HG02798 (cell line): ENCODE measurements around the gene TAX1BP3.
A peak's percentile ranks its signal among the peaks of the same experiment; 100 is the strongest.

Experiments
- ATAC-seq: cut with Tn5 transposase; IDR thresholded peaks from one replicate; pipeline ENCODE4 v1.9.1; 2021; ENCODE audit warnings: mild to moderate bottlenecking; ENCODE audit not compliant: unreplicated experiment, poor library complexity

The TAX1BP3 gene

DNA sequence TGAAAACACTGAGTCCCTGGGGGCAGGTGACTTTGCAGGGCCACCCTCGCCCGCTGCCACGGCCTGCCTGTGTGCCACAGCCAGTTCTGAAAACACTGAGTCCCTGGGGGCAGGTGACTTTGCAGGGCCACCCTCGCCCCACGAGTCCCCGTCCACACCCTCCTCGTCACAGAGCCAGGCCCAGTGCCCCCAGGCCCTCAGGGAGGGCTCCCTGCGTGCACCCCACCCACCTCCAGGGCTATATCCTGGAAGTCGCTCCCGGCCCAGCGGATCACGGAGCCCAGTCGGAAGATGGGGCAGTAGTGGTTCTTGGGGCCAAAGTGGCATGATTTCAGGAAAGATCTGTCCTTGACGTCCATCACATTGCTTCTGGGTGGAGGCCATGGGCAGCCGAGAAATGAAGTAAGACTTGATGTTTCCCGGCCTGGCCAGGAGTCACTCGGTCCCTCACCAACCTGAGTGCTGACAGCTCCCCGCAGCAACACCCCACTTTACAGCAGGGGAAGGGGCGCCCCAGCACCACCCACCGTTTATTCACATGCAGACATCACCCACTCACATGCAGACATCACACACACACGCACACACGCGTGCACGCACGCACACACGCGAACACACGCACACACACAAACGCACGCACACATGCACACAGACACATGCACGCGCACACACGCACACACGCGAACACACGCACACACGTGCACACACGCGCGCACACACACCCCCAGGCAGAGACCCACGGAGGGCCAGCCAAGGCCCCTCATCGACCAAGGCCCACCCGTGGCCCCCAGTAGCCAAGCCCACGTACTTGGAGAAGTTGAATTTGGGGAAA is 21.1 kb upstream of the TAX1BP3 start:
- no peak for ATAC-seq

GRCh38 chr17:3688852-3689261 is 20.5 kb upstream of the TAX1BP3 start:
- no peak for ATAC-seq

- no peak for ATAC-seq
Observed at GRCh38 chr17:3688027-3688553, 19.7 kb upstream of the TAX1BP3 start.

- no peak for ATAC-seq
Observed at GRCh38 chr17:3685174-3685573, 16.8 kb upstream of the TAX1BP3 start.

DNA sequence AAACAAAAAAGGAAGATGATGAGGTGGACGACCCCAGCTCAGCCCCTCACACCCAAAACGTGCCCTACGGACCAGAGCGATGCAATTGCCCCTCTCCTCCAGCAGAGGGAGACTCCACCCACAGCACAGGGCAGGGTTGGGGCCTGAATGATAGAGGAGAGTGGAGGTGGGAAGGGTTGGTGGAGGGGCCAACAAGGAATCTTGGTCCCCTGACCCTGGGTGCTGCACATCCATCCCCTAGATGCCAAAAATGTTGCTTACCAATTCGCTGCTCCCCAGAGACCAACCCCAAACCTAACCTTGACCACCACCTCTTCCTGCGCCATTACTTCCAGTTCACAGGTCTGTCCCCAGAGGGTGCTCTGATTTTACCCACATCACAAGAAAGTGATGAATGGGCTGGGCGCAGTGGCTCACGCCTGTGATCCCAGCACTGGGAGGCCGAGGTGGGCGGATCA is 14.7 kb upstream of the TAX1BP3 start:
- peak; percentile 61 for ATAC-seq

DNA sequence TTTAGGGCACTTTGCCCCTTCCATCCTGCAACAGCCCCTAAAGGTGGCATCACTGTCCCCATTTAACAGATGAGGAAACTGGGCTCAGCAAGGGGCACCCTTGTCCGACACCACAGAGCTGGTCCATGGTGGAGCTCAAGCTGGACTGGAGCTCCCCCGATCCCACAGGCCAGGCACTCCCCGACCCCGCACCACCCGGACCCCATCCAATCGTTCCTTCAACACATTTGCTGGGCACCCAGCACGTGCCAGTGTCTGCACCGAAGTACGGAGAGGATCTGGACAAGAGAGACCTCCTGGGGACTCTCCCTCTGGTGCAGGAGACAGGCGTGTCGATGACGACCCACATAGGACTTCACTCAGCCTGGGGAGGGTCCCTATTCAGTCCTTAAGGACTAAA is 13.7 kb upstream of the TAX1BP3 start:
- no peak for ATAC-seq

DNA sequence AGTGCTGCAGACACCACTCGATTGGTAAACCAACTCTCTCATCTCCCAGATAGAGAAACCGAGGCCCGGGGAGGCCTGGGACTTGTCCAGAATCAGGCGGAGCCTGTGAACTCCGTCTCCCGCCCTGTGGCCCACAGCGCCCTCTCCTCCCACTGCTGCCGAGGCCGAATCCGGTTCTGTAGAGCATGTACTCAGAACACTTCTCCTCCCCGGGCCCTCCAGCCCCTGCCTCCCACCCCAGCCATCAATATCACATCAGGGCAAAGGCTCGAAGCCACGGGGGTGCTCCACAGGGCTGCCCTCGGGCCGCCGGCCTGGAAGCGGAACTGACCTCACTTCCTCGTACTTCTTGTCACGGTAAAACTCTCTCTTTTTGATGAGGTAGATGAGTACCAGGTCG is 13.2 kb upstream of the TAX1BP3 start:
- no peak for ATAC-seq

GRCh38 chr17:3681057-3681456 is 12.7 kb upstream of the TAX1BP3 start:
- no peak for ATAC-seq

GRCh38 chr17:3679531-3680126 is 11.3 kb upstream of the TAX1BP3 start:
- ATAC-seq: no peak

GRCh38 chr17:3678821-3679530 is 10.6 kb upstream of the TAX1BP3 start:
- ATAC-seq: no peak

DNA sequence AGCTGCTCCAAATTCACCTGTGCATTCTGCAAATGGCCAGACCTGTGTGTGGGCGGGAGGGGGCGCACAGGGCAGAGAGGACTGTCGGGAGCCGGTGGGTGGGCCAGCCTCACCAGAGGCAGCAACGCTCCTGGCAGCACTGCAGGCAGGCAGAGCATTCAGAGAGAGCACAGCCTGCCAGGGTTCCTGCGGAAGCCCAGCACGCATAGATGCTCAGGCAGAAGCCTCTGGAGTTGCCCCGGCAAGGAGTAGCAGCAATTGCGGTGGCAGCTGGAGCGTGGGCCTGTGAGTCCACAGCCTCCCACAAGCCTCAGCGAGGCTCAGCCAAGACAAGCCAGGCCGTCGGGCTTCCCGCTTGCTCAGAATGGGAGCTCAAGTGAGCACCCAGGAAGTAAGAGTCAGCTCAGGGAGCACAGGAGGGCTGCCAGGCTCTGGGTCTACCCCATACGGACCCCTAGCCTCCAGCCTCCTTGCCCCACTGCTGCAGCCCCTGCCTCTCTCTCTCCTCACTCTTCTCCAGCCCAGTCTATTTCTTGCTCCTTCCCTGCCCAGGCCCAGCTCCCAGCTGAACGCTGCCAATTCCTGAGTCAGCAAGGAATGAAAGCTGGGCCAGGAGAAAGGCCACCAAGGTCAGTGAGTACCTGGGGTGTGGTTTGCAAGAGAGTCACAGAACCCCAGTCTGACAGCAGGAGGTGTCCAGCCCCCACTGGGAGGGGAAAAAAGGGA is 9.9 kb upstream of the TAX1BP3 start:
- ATAC-seq: no peak

GRCh38 chr17:3675886-3676285 is 7.5 kb upstream of the TAX1BP3 start:
- no peak for ATAC-seq

DNA sequence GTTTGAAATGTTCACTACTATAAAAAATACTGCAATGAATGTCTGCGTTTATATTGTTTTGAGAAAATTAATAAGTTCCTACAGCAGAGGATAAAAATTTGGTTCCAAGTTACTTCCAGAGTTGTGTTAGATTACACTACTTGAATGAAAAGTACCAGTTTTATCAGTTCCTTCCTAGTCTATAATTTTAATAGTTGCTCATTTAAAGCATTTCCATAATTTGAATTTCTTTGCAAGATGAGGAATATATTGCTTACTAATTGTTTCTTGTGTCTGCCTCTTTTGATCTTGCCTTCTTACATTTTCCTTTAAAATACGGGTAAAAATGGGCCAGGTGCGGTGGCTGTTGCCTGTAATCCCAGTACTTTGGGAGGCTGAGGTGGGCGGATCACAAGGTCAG is 4.2 kb upstream of the TAX1BP3 start:
- ATAC-seq: no peak

DNA sequence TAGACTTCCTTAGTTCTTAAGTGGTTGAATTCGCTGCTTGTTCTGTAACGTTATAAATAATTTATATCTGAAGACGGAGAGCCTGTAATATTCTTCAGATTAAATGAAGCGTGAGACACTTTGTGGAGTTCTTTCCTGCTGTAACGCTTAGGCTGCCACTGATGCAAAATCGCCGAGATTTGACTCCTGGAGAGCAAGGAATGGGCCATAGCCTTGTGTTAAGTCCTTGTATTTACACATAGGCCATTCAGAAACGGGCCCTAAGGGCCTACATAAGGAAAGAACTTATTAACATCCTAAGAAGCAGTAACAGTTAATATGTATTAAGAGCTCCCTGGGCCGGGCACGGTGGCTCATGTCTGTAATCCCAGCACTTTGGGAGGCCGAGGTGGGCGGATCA is 1.2 kb upstream of the TAX1BP3 start:
- no peak for ATAC-seq

DNA sequence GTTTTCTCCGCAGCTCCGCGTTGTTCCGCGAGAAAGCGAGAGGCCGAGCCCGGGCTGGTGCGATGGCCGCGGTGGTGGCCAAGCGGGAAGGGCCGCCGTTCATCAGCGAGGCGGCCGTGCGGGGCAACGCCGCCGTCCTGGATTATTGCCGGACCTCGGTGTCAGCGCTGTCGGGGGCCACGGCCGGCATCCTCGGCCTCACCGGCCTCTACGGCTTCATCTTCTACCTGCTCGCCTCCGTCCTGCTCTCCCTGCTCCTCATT is 638 bp upstream of the TAX1BP3 start:
- ATAC-seq: no peak

DNA sequence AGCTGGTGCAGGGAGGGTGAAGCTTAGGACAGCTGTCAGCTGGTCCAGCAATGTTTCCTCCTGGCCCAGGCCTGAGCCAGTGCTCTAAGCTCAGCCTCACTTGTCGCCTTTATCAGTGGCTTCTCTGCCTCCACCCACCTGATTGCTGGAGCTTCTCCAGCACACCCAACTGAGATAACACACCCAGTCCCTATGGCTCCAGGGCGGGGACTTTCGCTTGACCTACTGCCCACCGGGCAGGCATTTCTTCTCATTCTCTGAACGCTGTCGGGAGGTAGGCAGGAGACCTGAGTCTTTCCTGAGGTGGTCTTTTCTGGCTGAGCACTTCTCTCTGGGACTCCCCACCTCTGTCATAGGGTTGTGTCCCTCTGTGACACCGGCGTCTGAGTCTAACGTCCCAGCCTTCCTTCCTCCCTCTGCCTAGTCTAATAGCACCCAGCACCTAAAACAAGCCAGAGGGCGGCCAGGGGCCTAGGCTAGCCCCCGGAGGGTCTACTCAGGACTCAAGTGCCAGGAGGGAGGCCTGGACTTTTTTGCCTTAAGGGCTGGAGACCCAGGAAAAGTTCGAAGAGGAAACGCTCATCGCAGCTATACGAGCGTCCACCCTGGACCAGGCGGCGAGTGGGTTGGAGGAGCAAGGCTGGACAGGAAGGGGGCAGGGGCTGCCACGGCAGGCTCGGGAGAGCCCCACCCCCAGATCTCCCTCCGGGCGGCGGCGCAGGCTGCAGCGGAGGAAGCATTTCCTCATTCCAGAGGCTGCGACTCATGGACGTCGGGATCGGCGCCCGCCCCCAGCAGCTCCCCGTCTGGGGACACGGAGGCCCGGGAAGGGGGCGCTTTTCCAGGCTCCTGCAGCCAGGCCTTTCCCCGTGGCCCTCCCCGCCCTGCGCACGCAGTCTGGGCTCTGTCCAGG is 756 bp downstream of the TAX1BP3 start:
- ATAC-seq: peak; percentile 8

- ATAC-seq: no peak
Observed at GRCh38 chr17:3666516-3666915, 1.9 kb downstream of the TAX1BP3 start.

DNA sequence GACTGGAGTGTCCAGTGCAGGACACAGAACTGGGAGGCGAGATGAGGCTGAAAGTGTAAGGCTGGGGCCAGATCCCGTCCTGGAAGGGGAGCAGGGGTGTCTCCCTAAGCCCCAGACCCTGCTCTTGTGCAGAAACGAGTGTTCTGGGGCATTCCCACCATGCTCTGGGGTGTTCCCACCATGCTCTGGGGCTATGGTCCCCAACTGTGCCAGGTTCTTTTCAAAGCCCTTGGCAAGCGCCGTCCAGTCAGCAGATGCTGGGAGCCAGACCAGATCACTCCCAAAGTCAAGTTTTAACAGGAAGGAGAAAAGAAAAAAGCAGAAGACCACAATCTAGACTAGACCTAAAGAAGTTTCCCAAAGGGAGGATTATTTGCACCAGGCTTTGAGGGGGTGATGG is 2.5 kb downstream of the TAX1BP3 start:
- no peak for ATAC-seq

GRCh38 chr17:3663102-3664011 is 5.0 kb downstream of the TAX1BP3 start:
- ATAC-seq: no peak
